B cell (primary cell): ENCODE measurements around the gene PPP1R12C.
"Not testable (repeated sequence)": the region's sequence is repeated elsewhere in the genome, so short reads cannot be mapped to it uniquely, and the experiment has no call there.

Experiments used
- EZH2 ChIP-seq: IDR thresholded peaks from 2 replicates; pipeline ENCODE4 v1.6.1; 2012; ENCODE audit warnings: borderline replicate concordance, low read depth, mild to moderate bottlenecking, moderate library complexity, low read length; ENCODE audit not compliant: insufficient read depth, poor library complexity, severe bottlenecking
- TF ChIP-seq, protein P1 (sequence below): fragments of 200-600 bp; IDR thresholded peaks from one replicate; pipeline ENCODE4 v1.8.0; 2022; ENCODE audit warnings: antibody characterized with exemption, mild to moderate bottlenecking

- TF ChIP-seq, protein P1, sequence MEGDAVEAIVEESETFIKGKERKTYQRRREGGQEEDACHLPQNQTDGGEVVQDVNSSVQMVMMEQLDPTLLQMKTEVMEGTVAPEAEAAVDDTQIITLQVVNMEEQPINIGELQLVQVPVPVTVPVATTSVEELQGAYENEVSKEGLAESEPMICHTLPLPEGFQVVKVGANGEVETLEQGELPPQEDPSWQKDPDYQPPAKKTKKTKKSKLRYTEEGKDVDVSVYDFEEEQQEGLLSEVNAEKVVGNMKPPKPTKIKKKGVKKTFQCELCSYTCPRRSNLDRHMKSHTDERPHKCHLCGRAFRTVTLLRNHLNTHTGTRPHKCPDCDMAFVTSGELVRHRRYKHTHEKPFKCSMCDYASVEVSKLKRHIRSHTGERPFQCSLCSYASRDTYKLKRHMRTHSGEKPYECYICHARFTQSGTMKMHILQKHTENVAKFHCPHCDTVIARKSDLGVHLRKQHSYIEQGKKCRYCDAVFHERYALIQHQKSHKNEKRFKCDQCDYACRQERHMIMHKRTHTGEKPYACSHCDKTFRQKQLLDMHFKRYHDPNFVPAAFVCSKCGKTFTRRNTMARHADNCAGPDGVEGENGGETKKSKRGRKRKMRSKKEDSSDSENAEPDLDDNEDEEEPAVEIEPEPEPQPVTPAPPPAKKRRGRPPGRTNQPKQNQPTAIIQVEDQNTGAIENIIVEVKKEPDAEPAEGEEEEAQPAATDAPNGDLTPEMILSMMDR = not testable (repeated sequence)
- TF ChIP-seq EZH2 = not testable (repeated sequence)
Observed at GRCh38 chr19:55065516-55065915, 51.9 kb downstream of the PPP1R12C start.
